K562 (cell line): ENCODE measurements around the gene PSMD1. TPM values are rescaled to one million over a fixed set of nuclear protein-coding genes. Genes with fewer than 3 reads are reported as not detected.

Source experiments
- ATAC-seq: fragments of 200-7000 bp; cut with Tn5 transposase; 3 replicates; pipeline ENCODE4 v1.9.1; 2020; ENCODE audit warnings: moderate library complexity
- BruUV-seq: library from RNA; stranded (reverse); fragments of 400-500 nt; replicated peaks from 2 replicates; lab custom pipeline; 2021; lab: Mats Ljungman, UMichigan
- CTCF ChIA-PET: fragments of 300-600 bp; formaldehyde crosslinking; extraction: SDS; loops from one replicate; lab custom pipeline; 2021; ENCODE audit warnings: low intra/inter-chr PET ratio; lab: Yijun Ruan, JAX
- POLR2A ChIA-PET: fragments of 300-600, 350-650 bp; sonication (Branson Sonifier 250); formaldehyde crosslinking; extraction: SDS; loops from one replicate; lab custom pipeline; 2021; ENCODE audit warnings: antibody characterized with exemption, inconsistent platforms; lab: Yijun Ruan, JAX
- DNase-seq, 4 experiments: peaks; one replicate each; pipeline versions ENCODE4 v3.0.0 to v3.0.0-alpha.2; 2011 to 2018; ENCODE audit warnings: low spot score in 3 of 4, mixed read lengths in 3 of 4; ENCODE audit errors: extremely low read depth in 1 of 4
- FAIRE-seq: peaks from 2 replicates; lab custom pipeline; 2011; peaks lifted over from hg19 to GRCh38; lab: Jason Lieb, UNC
- H2AFZ ChIP-seq: 2 replicates; pipeline ENCODE4 v1.6.0; 2011; ENCODE audit warnings: low read depth, low read length, control low read depth, inconsistent platforms
- H3K27ac ChIP-seq: fragments of 200-600 bp; 3 replicates; pipeline ENCODE4 v1.8.0; 2011; ENCODE audit warnings: low read depth, mild to moderate bottlenecking, control low read depth, inconsistent platforms, low read length, moderate library complexity, mixed read lengths; ENCODE audit errors: extremely low read depth
- H3K27me3 ChIP-seq, 2 experiments: fragments of 300-600 bp in 1 of 2; 2 replicates in 1 of 2; 3 replicates in 1 of 2; pipeline versions ENCODE4 v1.6.0 to v1.8.0; 2011; ENCODE audit warnings: inconsistent platforms in 2 of 2, low read length in 2 of 2, mild to moderate bottlenecking in 1 of 2, mixed read lengths in 1 of 2, moderate library complexity in 1 of 2; ENCODE audit not compliant: control insufficient read depth in 2 of 2, insufficient read depth in 2 of 2
- H3K36me3 ChIP-seq: fragments of 300-600 bp; 3 replicates; pipeline ENCODE4 v1.8.0; 2011; ENCODE audit warnings: mild to moderate bottlenecking, low read length, inconsistent platforms; ENCODE audit not compliant: control insufficient read depth, insufficient read depth
- H3K4me1 ChIP-seq, 2 experiments: fragments of 200-600 bp in 1 of 2; replicated peaks in 1 of 2; 2 replicates in 1 of 2; 3 replicates in 1 of 2; pipeline versions ENCODE4 v1.5.1 to v1.8.0; 2011; ENCODE audit warnings: inconsistent platforms in 2 of 2, low read length in 2 of 2, mild to moderate bottlenecking in 1 of 2, mixed read lengths in 1 of 2, moderate library complexity in 1 of 2; ENCODE audit not compliant: control insufficient read depth in 2 of 2, insufficient read depth in 2 of 2
- H3K4me2 ChIP-seq: 2 replicates; pipeline ENCODE4 v1.6.1; 2011; ENCODE audit warnings: low read length, control low read depth, inconsistent platforms, mixed read lengths; ENCODE audit not compliant: insufficient read depth
- H3K4me3 ChIP-seq: fragments of 200-600 bp; sonication (generic), shearing (Covaris generic); 2 replicates; pipeline ENCODE4 v1.5.1; 2016; ENCODE audit warnings: control low read depth, inconsistent platforms
- H3K79me2 ChIP-seq: fragments of 200-600 bp; 3 replicates; pipeline ENCODE4 v1.8.0; 2011; ENCODE audit warnings: low read length, inconsistent platforms; ENCODE audit not compliant: control insufficient read depth, insufficient read depth
- H3K9ac ChIP-seq, 2 experiments: 2 replicates each; pipeline versions ENCODE4 v1.6.0 to v1.6.1; 2011; ENCODE audit warnings: low read depth in 2 of 2, low read length in 2 of 2, control low read depth in 1 of 2, inconsistent platforms in 1 of 2, mild to moderate bottlenecking in 1 of 2, mixed read lengths in 1 of 2; ENCODE audit not compliant: insufficient read depth in 1 of 2
- H3K9me1 ChIP-seq: one replicate; pipeline ENCODE4 v1.6.0; 2011; ENCODE audit warnings: inconsistent platforms, mild to moderate bottlenecking, low read length, moderate library complexity; ENCODE audit not compliant: control insufficient read depth, insufficient read depth
- H3K9me3 ChIP-seq: replicated peaks from 2 replicates; pipeline ENCODE4 v1.5.1; 2011; ENCODE audit warnings: low read depth, low read length, inconsistent platforms; ENCODE audit not compliant: control insufficient read depth, insufficient read depth
- H4K20me1 ChIP-seq: replicated peaks from 2 replicates; pipeline ENCODE4 v1.6.1; 2011; ENCODE audit warnings: low read length, inconsistent platforms, mixed read lengths; ENCODE audit not compliant: control insufficient read depth, insufficient read depth
- CREBBP ChIP-seq: IDR thresholded peaks from one replicate; pipeline ENCODE4 v1.6.1; 2012; ENCODE audit warnings: low read depth, mild to moderate bottlenecking, control low read depth, inconsistent platforms, low read length
- PRPF4 ChIP-seq: fragments of 200-400 bp; formaldehyde crosslinking; IDR thresholded peaks from one replicate; pipeline ENCODE4 v1.6.1; 2017; ENCODE audit warnings: low read length, low read depth, mild to moderate bottlenecking; ENCODE audit not compliant: insufficient read depth, poor library complexity, severe bottlenecking
- XRCC4 ChIP-seq: IDR thresholded peaks from one replicate; pipeline ENCODE4 v1.6.1; 2011; ENCODE audit not compliant: insufficient read depth, insufficient read length; ENCODE audit errors: extremely low read depth
- ZNF146 ChIP-seq: IDR thresholded peaks from one replicate; pipeline ENCODE4 v1.6.1; 2018; ENCODE audit warnings: missing compliant biosample characterization; ENCODE audit not compliant: unreplicated experiment
- WGBS: fragments of 100-300 bp; shearing (Covaris generic); methylation state at CpG from one replicate; pipeline ENCODE4 v1.1.6; 2016; ENCODE audit warnings: low coverage, mixed read lengths; ENCODE audit not compliant: insufficient coverage; ENCODE audit errors: missing lambda C conversion rate; 5-methylcytosine and 5-hydroxymethylcytosine counted together
- in situ Hi-C: fragments of 300-500 bp; cut with MboI; formaldehyde crosslinking; loops from 4 replicates; pipeline ENCODE4 v1.15.0; 2018; ENCODE audit warnings: inconsistent platforms, mixed read lengths
- intact Hi-C: fragments of 100-400 bp; cut with micrococcal nuclease; formaldehyde crosslinking; loops from 2 replicates; pipeline ENCODE4 v1.14.2; 2022
- polyA plus RNA-seq, 8 experiments: library from polyadenylated mRNA; depleted of rRNA in 4 of 8; stranded (reverse) in 5 of 8; unstranded in 3 of 8; fragments of >200 nt; fragmentation: Nextera tagmentation in 2 of 8; fragmentation: Illumina TruSeq in 1 of 8; extraction: Ambion mirVana in 2 of 8; extraction: Trizol in 1 of 8; gene quantifications; 2 replicates each; pipeline versions ENCODE4 v1.2.1 to v1.2.3, GENCODE V29; 2011 to 2014; ENCODE audit warnings: inconsistent platforms in 1 of 8, missing spikeins in 1 of 8
- total RNA-seq, 7 experiments: library from RNA; depleted of rRNA in 6 of 7; stranded (reverse); fragments of >200 nt in 6 of 7; fragmentation: Illumina TruSeq in 2 of 7; extraction: Trizol in 2 of 7; gene quantifications; 2 replicates each; pipeline versions ENCODE4 v1.2.1 to v1.2.3, GENCODE V29; 2011 to 2021; ENCODE audit warnings: low replicate concordance in 1 of 7

The PSMD1 gene
- total and polyA plus RNA-seq, 9 of the 15 experiments (the other 6 are each of a cell fraction or from before 2014, with no cell fraction given) = 100 to 257 (median 147) TPM

DNA sequence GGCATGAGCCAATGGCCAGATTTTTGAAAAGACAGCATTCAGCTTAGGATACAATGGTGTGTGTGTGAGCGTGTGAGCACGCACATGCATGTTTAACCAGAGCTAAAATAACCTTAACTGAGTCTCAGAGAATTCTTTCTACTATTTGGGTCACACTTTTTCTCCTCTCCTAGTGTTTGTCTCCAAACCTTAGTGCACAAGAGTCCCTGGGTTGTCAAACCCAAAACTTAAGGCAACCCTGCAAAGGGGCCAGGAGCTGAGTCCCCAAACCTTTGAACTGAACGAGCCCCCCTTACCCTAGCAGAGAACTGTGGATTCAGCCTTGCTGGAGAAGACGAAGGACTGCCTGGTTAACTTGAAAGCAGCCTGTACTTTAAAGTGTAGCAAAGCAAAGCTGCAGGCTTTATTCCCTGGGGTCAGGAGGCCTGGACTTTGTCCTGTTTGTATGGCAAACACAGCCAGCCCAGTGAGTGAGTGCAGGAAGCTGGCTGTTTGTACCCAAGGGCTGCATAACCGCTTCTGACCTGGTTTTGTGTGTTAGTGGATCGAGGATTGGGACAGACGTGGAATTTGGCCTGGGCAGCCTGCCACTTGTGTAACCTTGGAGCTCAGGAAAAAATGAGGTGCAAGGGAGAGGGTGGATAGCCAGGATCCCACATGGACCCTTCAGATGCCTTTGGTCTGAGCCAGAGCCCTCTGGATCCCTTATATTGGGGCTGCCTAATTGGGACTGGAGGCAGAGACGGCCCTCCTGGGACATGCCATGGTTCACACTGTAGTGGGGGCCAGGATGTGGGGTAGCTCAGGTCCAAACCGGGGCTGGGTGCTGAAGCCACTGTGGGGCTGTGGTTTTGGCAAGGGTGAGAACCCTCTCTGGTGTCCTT lies 6.4 kb upstream of the PSMD1 start:
- Histone ChIP-seq H3K9me3 (no peaks in the 10 kb centered on the region), H3K9ac (no peak overlapping the region), H3K36me3 (no peaks in the 10 kb centered on the region), H3K9me1 (no peaks in the 10 kb centered on the region), H3K4me3 (no peak overlapping the region)
- BruUV-seq = no TSS peak
- in situ Hi-C loops = no loop called here
- DNase-seq = no peak
- TF ChIP-seq CREBBP (no peak), ZNF146 (CRISPR knock-in tag) (no peak), XRCC4 (no peak), PRPF4 (no peak)
- TF ChIP-seq, all 486 proteins: peak for 0
- Histone ChIP-seq H3K4me2 (no peak overlapping the region), H3K4me1 (peaks cover 0 to 11% of the 10 kb centered on the region in 2 experiments; a peak in 2 of 5 replicates), H3K27ac (no peak overlapping the region), H2AFZ (no peak overlapping the region), H4K20me1 (no peaks in the 10 kb centered on the region), H3K79me2 (no peaks in the 10 kb centered on the region), H3K27me3 (peaks cover 3 to 18% of the 10 kb centered on the region in 2 experiments; a peak in 3 of 5 replicates)
- CTCF ChIA-PET = no interaction called here
- WGBS = 6% methylated on average over 9 of the region's 9 CpGs
- POLR2A ChIA-PET = interaction anchor here (0.6 kb wide), 1 partner anchor 53 kb away, joined by 4 read pairs; no protein-coding TSS in a partner anchor
- intact Hi-C loops = loop anchor here (10.0 kb wide), 1 partner anchor 145 kb away; no protein-coding TSS in a partner anchor
- ATAC-seq (no peak), FAIRE-seq (no peak)
